HL-60/S4 treated with retinoic acid at 250 ng/mL for 4 days and 3 days (cell line): ENCODE results near the gene TPX2.
"Not testable (repeated sequence)": the region's sequence is repeated elsewhere in the genome, so short reads cannot be mapped to it uniquely, and the experiment has no call there.

Source experiments
- in situ Hi-C: fragments of 300-500 bp; cut with MboI; formaldehyde crosslinking; loops from 2 replicates; pipeline ENCODE4 v1.7.0; 2022; ENCODE audit warnings: low sequenced_read_pairs

Gene TPX2

GRCh38 chr20:31809661-31810060, 70.6 kb downstream of the TPX2 start:
- in situ Hi-C loops: no loop called here

- in situ Hi-C loops: no loop called here
Observed at GRCh38 chr20:31811198-31811597, 72.1 kb downstream of the TPX2 start.

DNA sequence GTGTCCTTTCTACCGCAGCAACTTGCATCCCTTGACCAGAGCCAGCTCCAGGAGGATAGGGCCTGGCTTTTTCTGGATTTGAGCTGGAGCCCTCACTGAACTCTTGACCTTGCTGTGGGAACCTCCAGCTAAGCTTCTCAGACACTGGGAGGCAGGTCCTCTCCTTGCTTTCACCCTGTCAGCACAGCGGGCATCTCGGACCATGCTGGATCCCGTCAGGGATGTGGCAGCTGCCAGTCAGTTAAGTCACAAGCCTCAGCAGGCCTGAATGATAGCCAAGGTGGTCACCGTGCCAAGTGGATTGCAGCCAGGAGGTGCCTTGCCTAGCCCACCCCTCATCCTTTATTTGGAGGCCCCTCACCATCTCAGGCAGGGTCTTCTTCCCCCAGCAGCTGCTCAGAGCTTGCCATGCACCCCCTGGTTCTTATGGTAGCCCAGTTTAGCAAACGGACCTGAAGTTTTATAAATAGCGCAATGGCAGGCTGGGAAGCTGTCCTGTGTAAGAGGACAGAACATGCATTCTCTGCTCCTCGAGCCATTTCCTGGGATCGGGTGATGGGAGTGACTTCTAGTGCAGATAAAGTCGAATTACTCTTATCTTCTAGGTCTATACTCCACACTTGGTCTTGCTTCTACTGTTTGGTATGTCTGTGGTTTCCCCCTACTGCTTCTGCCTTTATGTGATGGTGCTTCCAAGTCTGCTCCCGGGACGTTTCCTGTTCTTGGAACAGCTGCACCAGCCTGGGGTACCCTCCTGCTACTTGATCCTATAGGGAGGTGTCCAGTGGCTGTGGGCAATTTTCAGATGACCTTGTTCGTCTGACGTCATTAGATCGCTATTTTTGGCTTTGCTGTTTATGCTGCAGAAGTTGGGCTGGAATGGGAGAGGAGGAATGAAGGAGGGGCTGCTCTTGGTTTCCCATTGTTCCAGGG, 73.0 kb downstream of the TPX2 start:
- in situ Hi-C loops: no loop called here

DNA sequence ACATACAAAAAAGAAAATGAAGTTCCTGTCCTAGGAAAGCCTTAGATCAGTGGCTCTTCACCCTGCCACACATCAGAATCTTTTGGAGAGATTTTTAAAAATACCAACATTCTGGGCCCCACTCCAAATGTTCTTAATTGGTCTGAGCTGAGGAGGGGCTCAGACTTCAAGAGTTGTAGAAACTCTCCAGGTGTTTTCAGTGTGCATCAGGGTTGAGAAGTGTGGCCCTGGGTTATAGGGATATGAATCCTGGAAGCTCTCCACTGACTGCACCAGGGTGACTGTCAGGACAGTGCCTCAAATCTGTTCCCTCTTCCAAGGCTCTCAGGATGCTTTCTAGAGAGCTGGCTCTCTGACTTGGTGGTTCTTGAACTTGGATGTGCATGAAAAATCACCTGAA, 74.5 kb downstream of the TPX2 start:
- in situ Hi-C loops: no loop called here

- in situ Hi-C loops: not testable (repeated sequence)
Observed at GRCh38 chr20:31814142-31814541, 75.1 kb downstream of the TPX2 start.

GRCh38 chr20:31815408-31816188, 76.5 kb downstream of the TPX2 start:
- in situ Hi-C loops: no loop called here

DNA sequence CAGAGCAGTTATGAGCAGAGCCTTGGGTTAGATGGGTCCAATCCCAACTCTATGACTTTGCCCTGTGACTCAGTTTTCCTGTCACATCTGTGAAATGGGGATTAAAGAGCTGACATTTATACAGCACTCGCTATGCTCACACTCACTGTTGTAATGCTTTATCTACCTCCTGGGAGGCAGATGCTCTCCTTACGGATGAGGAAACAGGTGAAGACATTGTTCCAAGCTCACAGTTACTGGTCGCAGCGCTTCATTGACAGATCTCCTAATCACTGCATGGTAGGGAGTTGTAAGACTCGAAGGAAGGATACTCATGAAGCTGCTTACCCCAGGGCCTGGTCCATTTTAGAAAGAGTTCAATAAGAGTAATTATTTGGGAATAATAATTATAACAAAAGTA, 77.1 kb downstream of the TPX2 start:
- in situ Hi-C loops: no loop called here

DNA sequence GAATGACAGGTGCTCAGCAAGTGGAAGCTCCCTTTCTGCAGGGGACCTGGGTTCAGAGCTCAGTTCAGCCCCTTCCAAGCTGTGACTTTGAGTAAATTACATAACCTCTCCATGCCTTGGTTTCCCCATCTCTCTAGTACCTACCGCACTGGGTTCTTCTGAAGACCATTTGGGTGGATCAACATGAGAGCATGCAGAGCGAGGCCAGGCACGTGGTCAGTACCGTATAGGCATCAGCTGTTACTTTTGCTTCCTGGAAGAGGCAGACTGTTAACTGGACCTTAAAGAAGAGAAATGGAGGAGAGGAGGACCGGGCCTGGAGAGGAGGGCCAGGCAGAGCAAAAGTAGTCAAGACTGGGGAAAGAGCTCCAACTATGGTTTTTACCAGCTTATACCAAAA, 78.4 kb downstream of the TPX2 start:
- in situ Hi-C loops: no loop called here

DNA sequence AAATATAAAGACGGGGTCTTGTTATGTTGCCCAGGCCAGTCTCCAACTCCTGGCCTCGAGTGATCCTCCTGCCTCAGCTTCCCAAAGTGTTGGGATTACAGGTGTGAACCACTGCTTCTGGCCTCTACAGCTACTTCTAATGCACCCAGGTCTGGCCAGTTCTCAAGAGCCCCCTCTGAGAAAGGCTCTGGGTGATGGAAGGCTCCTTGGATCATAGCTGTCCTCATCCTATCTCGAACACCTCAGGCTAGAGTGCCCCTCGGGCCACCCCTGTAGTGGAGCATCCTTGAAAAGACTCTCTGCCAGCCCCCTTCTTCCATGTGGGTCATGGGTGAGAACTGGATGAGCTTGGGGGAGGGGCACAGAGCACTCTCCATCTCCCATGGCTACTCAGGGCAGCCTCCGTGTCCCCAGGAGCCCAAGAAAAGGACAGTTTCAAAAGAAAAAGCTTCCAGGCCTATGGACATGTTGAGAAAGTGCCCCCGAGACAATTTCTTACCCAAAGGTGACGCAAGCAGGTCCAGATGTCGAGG, 79.4 kb downstream of the TPX2 start:
- in situ Hi-C loops: no loop called here

DNA sequence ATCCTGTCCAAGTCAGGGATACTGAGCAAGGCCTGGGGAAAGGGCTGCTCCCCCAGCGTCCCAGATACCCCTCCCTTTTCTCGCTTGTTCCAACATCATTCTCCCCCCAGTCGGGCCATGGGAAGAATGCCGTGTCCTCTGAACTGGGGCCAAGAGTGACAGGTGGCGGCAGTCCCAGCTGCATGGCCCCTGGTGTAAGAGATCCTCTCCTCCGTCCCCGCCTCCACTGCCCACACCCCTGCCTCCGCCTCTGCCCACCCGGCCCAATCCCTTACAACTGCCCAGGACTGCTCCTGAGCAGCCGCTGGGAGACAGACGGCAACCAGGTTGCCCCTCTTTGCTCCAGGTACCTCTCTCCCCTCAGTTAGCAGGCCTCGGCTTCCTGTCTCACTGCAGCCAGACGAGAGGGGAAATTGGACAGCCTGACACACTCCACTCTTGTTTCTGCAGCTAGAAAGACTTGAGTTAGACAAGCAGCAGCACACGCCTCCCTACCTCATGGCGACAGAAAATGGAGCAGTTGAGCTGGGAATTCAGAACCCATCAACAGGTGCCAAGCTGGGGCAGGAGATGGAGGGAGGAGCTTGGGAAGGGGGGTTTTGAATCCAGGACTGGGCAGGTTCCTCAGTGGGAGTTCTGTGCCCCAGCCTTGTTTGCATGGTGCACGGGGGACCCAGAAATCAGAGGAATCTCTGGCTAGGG, 80.1 kb downstream of the TPX2 start, which contains the start of gene MYLK2:
TSS of gene MYLK2 (plus strand) at position 274 of the 702 bp plus-strand sequence. CDS start at position 499, 225 bp downstream.
- in situ Hi-C loops: no loop called here

- in situ Hi-C loops: no loop called here
Observed at GRCh38 chr20:31820228-31820627, 81.1 kb downstream of the TPX2 start.

DNA sequence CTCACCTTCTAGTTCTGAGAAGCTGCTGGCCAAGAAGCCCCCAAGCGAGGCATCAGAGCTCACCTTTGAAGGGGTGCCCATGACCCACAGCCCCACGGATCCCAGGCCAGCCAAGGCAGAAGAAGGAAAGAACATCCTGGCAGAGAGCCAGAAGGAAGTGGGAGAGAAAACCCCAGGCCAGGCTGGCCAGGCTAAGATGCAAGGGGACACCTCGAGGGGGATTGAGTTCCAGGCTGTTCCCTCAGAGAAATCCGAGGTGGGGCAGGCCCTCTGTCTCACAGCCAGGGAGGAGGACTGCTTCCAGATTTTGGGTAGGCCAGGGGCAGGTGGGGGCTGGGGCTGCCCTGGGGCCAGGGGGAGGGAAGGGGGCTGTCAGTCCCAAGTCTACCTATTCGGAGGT, 82.3 kb downstream of the TPX2 start:
- in situ Hi-C loops: no loop called here

DNA sequence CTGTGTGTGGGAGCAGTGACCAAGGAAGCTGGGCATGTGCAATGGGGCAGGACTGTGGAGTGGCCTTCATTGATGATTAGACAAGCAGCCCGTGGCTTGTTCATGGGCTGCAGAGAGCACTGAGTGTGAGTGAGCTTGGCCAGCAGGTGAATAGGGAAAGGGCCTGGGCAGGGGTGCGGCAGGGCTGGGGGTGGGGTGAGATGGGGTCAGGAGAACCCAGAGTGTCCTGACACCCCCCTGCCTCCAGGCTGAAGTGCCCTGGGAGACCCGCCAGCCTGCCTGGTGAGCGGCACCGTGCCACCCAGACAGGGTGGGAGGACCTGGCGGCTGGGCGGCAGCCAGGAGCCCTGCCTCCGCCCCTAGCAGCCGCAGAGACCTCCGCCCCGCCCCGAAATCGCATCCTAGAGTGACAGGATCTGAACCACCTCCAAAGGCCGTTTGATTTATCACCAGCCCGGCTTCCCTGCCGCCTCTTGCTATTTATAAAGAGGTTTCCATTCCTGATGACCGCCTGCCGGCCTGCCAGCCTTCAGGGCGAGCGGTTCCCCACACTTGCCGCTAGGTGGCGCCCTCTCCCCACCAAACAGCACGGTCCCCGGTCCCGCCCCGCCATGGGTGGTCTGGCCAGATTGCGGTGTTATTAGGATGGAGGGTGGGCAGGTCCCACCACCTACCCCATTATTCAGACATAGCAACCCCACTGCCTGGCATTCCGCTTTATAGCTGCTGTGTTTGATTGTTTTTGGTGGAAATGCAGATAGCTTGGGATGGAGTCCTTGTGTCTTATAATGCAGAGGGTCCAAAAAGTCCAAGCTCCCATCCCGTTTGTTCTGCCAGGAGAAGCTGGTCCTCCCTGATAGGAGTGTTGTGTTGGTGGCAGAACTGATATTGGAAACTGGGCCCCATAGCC, 83.6 kb downstream of the TPX2 start:
- in situ Hi-C loops: no loop called here

DNA sequence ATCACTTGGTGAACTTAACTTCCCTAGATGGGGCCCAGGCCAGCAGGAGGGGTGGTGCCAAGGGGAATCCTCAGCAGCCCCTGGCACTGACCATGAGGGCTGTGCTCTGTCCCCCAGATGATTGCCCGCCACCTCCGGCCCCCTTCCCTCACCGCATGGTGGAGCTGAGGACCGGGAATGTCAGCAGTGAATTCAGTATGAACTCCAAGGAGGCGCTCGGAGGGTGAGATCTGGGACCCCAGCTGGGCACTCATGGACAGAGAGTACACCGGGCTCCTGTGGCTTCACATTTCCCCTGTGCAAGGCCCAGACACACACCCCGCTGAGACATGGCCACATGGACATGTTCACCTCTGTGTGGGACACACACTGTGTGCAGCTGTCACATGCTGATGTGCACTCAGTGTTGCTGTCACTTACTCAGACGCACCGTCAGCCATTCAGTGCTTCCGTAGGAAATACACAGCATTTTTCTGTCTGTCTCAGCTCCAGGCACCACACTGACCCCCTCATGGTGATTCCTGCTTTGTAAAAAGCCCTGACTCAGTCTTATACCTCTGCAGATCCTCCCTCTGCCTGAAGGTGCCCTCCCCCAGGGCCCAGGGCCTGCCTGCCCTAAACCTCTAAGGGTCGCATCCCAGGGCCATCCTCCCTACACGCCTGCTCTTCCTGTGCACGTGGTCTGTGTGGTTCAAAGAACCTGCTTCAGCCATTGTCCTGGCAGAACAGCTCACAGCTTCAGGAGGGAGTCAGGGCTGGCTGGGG, 84.5 kb downstream of the TPX2 start:
- in situ Hi-C loops: no loop called here

- in situ Hi-C loops: no loop called here
Observed at GRCh38 chr20:31824125-31824485, 85.0 kb downstream of the TPX2 start.

- in situ Hi-C loops: no loop called here
Observed at GRCh38 chr20:31824554-31825313, 85.6 kb downstream of the TPX2 start.

- in situ Hi-C loops: no loop called here
Observed at GRCh38 chr20:31826074-31826473, 87.0 kb downstream of the TPX2 start.

GRCh38 chr20:31827059-31827458, 88.0 kb downstream of the TPX2 start:
- in situ Hi-C loops: no loop called here

GRCh38 chr20:31828016-31828415, 88.9 kb downstream of the TPX2 start:
- in situ Hi-C loops: not testable (repeated sequence)
